DND-41 (cell line): ENCODE measurements around the gene CPT1A.

Experiments
- ATAC-seq: fragments of 200-7000 bp; cut with Tn5 transposase; 3 replicates; pipeline ENCODE4 v1.9.1; 2021; ENCODE audit warnings: low read depth; ENCODE audit not compliant: insufficient read depth
- DNase-seq: peaks from one replicate; pipeline ENCODE4 v3.0.0-alpha.2; 2020
- H2AFZ ChIP-seq: 2 replicates; pipeline ENCODE4 v1.6.0; 2012; ENCODE audit warnings: low read depth, low read length
- H3K27ac ChIP-seq: 2 replicates; pipeline ENCODE4 v1.5.1; 2012; ENCODE audit warnings: low read length, inconsistent platforms
- H3K27me3 ChIP-seq: fragments of 200-600 bp; sonication (generic); 2 replicates; pipeline ENCODE4 v1.6.0; 2012; ENCODE audit warnings: low read length, mild to moderate bottlenecking, inconsistent platforms; ENCODE audit not compliant: insufficient read depth, poor library complexity
- H3K36me3 ChIP-seq: 2 replicates; pipeline ENCODE4 v1.5.1; 2012; ENCODE audit warnings: low read length, inconsistent platforms; ENCODE audit not compliant: insufficient read depth
- H3K4me1 ChIP-seq: 2 replicates; pipeline ENCODE4 v1.5.1; 2012; ENCODE audit warnings: mild to moderate bottlenecking, low read length; ENCODE audit not compliant: insufficient read depth
- H3K4me2 ChIP-seq: 2 replicates; pipeline ENCODE4 v1.6.0; 2012; ENCODE audit warnings: mild to moderate bottlenecking, moderate library complexity, low read length, inconsistent platforms; ENCODE audit not compliant: insufficient read depth
- H3K4me3 ChIP-seq, 2 experiments: fragments of 200-600 bp in 1 of 2; shearing (Covaris generic) in 1 of 2; 2 replicates each; pipeline ENCODE4 v1.5.1; 2012 to 2016; ENCODE audit warnings: inconsistent platforms in 2 of 2, low read length in 2 of 2, mild to moderate bottlenecking in 2 of 2, low read depth in 1 of 2, moderate library complexity in 1 of 2
- H3K79me2 ChIP-seq: 2 replicates; pipeline ENCODE4 v1.6.0; 2012; ENCODE audit warnings: low read length, inconsistent platforms; ENCODE audit not compliant: insufficient read depth
- H3K9ac ChIP-seq: 2 replicates; pipeline ENCODE4 v1.6.0; 2012; ENCODE audit warnings: low read depth, mild to moderate bottlenecking, inconsistent platforms, low read length, moderate library complexity
- H3K9me3 ChIP-seq: 2 replicates; pipeline ENCODE4 v1.5.1; 2012; ENCODE audit warnings: low read length, moderate library complexity, mild to moderate bottlenecking, inconsistent platforms; ENCODE audit not compliant: insufficient read depth, severe bottlenecking
- H4K20me1 ChIP-seq: 2 replicates; pipeline ENCODE4 v1.6.0; 2012; ENCODE audit warnings: low read length; ENCODE audit not compliant: insufficient read depth
- EZH2 ChIP-seq: IDR thresholded peaks from 3 replicates; pipeline ENCODE4 v1.6.1; 2012; ENCODE audit warnings: borderline replicate concordance, low read depth, mild to moderate bottlenecking, moderate library complexity, low read length, inconsistent platforms; ENCODE audit not compliant: severe bottlenecking
- TF ChIP-seq, protein P1 (sequence below): IDR thresholded peaks from 2 replicates; pipeline ENCODE4 v1.5.1; 2012; ENCODE audit warnings: borderline replicate concordance, low read length, moderate library complexity, mild to moderate bottlenecking; ENCODE audit not compliant: poor library complexity, severe bottlenecking; ENCODE audit errors: extremely low read depth

CPT1A gene

GRCh38 chr11:68751004-68751325 is 90.8 kb downstream of the CPT1A start:
- Histone ChIP-seq H3K9ac (no peak overlapping the region; the same call in 1 of the 2 replicates), H3K4me2 (peak overlapping the region; percentile 52), H3K9me3 (no peaks in the 10 kb centered on the region), H3K4me1 (peaks cover 6% of the 10 kb centered on the region), H3K36me3 (peaks cover under 1% of the 10 kb centered on the region; the same call in 1 of the 2 replicates), H4K20me1 (no peaks in the 10 kb centered on the region), H3K79me2 (no peaks in the 10 kb centered on the region), H2AFZ (no peak overlapping the region), H3K27me3 (no peaks in the 10 kb centered on the region), H3K27ac (no peak overlapping the region), H3K4me3 (peak overlapping the region in 1 of 2 experiments; percentile 36; a peak in 1 of 4 replicates)
- DNase-seq (no peak), ATAC-seq (no peak)
- TF ChIP-seq, protein P1, sequence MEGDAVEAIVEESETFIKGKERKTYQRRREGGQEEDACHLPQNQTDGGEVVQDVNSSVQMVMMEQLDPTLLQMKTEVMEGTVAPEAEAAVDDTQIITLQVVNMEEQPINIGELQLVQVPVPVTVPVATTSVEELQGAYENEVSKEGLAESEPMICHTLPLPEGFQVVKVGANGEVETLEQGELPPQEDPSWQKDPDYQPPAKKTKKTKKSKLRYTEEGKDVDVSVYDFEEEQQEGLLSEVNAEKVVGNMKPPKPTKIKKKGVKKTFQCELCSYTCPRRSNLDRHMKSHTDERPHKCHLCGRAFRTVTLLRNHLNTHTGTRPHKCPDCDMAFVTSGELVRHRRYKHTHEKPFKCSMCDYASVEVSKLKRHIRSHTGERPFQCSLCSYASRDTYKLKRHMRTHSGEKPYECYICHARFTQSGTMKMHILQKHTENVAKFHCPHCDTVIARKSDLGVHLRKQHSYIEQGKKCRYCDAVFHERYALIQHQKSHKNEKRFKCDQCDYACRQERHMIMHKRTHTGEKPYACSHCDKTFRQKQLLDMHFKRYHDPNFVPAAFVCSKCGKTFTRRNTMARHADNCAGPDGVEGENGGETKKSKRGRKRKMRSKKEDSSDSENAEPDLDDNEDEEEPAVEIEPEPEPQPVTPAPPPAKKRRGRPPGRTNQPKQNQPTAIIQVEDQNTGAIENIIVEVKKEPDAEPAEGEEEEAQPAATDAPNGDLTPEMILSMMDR, result no peak
- TF ChIP-seq EZH2, result no peak

DNA sequence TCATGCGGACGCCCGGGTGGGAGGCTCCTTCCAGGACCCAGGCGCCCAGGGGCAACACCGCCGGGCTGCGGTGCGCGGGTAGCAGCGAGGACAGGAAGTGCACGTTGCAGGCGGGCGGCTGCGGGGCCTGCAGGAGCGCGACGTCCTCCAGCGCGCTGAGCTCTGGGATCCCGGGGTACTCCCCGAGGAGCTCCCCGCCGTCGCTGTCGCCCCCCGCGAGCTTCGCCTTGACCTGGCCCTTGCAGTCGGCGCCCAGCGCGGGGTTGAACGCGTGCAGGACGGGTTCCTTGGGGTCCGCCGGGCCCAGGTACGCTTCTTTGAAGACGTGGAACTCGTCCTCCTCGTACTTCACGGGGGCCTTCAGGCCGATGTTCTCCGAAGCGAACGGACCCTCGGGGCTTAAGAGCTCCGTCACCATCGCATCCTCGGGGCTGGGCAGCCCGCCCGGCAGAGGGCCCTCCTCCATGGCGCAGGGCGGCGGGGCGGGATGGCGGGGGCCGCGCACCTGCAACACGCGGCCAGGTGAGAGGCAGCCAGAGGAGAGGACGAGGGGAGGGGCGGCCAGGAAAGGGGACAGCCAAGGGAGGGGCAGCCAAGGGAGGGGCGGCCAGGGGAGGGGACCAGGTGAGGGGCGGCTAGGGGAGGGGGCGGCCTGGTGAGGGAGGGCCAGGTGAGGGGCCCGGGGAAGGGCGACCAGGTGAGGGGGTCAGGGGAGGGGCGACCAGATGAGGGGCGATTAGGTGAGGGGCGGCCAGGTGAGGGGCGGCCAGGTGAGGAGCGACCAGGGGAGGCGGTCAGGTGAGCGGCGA is 91.3 kb downstream of the CPT1A start:
- H3K36me3 ChIP-seq, result no peaks in the 10 kb centered on the region
- H3K27me3 ChIP-seq, result no peaks in the 10 kb centered on the region
- TF ChIP-seq, protein P1, result no peak
- no peak for TF ChIP-seq EZH2
- no peak overlapping the region for H2AFZ ChIP-seq
- H3K27ac ChIP-seq, result no peak overlapping the region
- no peak overlapping the region for H3K9ac ChIP-seq
- H3K79me2 ChIP-seq, result no peaks in the 10 kb centered on the region
- no peak overlapping the region for H3K4me2 ChIP-seq
- no peak overlapping the region for H3K4me3 ChIP-seq
- peaks cover 6% of the 10 kb centered on the region for H3K4me1 ChIP-seq
- no peaks in the 10 kb centered on the region for H3K9me3 ChIP-seq
- DNase-seq (no peak), ATAC-seq (no peak)
- H4K20me1 ChIP-seq, result no peaks in the 10 kb centered on the region

DNA sequence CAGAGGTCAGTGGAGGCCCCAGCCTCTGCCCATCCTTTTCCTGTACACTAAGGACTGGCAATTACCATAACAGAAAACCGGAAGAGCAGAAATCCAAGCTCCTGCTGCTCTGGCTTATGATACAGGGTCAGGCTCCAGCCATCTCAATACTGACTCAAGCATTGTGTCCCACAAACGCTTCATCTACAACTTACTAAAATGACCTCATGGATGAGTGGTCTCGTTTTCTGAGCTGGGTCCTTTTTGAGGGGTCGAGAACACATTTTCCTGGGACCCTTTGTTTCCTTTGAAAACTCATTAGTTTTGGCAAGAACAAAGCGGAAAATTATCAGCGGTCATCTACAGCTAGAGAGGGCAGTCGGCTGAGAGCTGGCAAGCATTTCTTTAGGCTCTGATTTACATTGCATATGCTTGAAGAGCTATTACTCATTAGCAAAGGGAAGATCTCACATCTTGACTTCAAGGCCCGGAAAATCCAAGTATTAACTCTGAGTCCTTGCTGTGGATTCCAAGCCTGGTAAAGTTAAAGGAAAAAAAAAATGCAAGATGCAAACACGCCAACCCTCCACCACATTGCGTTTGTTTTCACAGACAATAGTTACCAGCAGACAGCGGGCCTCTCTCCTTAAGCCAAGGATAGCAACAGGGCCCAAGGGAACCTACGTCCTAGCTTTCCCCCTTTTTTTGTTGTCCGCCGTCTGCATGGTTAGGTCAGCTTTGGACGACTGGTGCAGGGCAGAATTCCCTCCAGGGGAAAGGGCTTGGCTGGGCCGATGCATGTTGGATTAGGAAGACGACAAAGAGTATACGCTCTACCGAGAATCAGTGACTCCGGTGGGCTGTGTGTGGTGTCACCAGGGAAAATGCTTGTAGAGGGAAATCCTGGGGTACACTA is 92.2 kb downstream of the CPT1A start:
- no peaks in the 10 kb centered on the region for H4K20me1 ChIP-seq
- no peak overlapping the region for H3K9ac ChIP-seq
- H3K4me2 ChIP-seq, result no peak overlapping the region
- H2AFZ ChIP-seq, result no peak overlapping the region
- H3K9me3 ChIP-seq, result no peaks in the 10 kb centered on the region
- no peaks in the 10 kb centered on the region for H3K27me3 ChIP-seq
- no peak overlapping the region for H3K4me3 ChIP-seq
- H3K36me3 ChIP-seq, result no peaks in the 10 kb centered on the region
- no peak overlapping the region for H3K27ac ChIP-seq
- DNase-seq (no peak), ATAC-seq (no peak)
- H3K4me1 ChIP-seq, result peaks cover 6% of the 10 kb centered on the region
- TF ChIP-seq EZH2, result no peak
- TF ChIP-seq, protein P1, result no peak
- no peaks in the 10 kb centered on the region for H3K79me2 ChIP-seq
